Retinal pigment epithelial cell (primary cell): ENCODE results near the gene AKAP13.

Experiments
- DNase-seq: peaks from one replicate; pipeline ENCODE4 v3.0.0-alpha.2; 2010; ENCODE audit warnings: low read depth
- H3K4me3 ChIP-seq: 2 replicates; pipeline ENCODE4 v1.5.1; 2011; ENCODE audit warnings: mild to moderate bottlenecking, low read length, control low read depth, moderate library complexity
- TF ChIP-seq, protein P1 (sequence below): conservative IDR thresholded peaks from 2 replicates; pipeline ENCODE4 v1.5.1; 2011; ENCODE audit warnings: low read depth, low read length, control low read depth, inconsistent platforms

The AKAP13 gene

DNA sequence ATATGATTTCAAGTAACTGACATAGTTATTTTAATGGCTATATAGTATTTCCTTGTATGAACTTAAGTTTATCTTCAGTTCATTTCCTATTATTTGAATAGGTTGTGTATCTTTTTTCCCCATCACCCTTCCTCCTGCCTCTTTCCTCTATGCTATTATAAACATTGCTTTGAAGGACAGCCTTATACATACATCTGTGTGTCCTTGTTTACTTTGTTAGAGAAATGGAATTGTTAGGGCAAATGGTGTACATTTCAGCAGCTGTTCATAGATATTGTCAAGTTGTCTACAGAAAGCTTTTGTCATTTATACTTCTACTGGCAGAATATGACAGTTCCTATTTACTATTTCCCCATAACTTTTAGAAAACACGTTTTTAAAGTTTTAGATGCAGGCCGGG, 18.4 kb downstream of the AKAP13 start:
- TF ChIP-seq, protein P1, sequence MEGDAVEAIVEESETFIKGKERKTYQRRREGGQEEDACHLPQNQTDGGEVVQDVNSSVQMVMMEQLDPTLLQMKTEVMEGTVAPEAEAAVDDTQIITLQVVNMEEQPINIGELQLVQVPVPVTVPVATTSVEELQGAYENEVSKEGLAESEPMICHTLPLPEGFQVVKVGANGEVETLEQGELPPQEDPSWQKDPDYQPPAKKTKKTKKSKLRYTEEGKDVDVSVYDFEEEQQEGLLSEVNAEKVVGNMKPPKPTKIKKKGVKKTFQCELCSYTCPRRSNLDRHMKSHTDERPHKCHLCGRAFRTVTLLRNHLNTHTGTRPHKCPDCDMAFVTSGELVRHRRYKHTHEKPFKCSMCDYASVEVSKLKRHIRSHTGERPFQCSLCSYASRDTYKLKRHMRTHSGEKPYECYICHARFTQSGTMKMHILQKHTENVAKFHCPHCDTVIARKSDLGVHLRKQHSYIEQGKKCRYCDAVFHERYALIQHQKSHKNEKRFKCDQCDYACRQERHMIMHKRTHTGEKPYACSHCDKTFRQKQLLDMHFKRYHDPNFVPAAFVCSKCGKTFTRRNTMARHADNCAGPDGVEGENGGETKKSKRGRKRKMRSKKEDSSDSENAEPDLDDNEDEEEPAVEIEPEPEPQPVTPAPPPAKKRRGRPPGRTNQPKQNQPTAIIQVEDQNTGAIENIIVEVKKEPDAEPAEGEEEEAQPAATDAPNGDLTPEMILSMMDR: no peak
- no peak for DNase-seq
- no peak overlapping the region for H3K4me3 ChIP-seq

DNA sequence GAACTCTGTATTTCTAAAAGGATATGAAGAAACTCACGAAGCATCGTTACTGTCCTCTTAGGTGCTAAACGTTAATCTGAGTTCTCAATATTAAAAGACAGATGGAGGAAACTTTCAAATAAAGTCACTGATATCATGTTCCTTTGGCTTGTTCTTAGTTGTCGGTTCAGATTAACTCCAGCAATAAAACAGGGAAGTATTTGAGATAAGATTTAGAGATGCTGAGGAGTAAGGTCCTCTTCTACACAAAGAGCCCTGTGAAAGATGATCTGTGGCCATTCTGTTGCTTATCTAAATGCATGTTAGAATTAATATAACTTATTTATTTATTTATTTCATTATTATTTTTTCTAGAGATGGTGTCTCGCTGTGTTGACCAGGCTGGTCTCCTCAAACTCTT, 19.2 kb downstream of the AKAP13 start:
- TF ChIP-seq, protein P1: no peak
- no peak for DNase-seq
- H3K4me3 ChIP-seq: no peak overlapping the region

DNA sequence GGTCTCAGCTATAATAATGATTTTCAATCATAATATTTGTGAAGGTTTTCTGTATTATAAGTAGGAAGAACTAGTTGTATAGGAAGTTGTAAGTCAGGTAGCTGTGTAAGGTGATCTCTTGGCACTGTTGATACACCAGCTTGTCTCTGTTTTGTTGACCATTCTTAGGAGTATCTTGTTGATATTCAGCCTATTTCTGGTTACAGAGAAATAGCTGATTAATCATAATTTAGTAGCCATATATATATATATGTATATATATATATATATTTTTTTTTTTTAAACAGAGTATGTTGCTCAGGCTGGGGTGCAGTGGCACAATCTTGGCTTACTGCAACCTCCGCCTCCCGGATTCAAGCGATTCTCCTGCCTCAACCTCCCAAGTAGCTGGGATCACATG, 20.2 kb downstream of the AKAP13 start:
- no peak for DNase-seq
- H3K4me3 ChIP-seq: no peak overlapping the region
- TF ChIP-seq, protein P1: no peak

DNA sequence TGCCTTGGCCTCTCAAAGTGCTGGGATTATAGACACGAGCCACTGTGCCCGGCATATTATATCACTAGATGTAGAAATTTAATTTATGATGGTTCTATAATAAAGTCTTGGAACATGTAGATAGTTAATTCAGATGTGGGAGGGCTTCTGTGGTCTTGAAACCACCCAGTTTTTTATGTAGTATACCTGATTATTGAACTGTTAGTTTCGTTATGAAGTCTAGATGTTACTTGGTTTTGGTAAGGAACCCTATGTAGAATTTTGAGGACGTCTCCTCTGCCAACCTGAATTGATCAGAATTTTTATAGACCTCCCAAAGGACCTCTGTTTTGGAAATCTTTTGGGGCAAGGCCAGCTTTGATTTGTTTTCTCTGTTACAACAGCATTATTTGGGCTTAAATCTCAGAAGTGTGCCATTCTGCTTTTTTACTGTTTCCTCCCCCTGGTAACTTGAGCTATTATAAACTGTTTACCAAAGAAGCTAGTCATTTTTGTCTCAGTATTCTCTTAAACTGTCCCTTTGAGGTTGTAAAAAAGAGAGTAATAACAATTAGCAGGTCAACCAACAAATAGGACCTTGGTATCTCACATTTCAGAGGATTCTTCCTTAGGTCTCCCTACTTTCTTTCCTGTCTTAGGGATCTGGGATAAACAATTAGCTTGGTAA, 20.8 kb downstream of the AKAP13 start:
- no peak for DNase-seq
- TF ChIP-seq, protein P1: no peak
- no peak overlapping the region for H3K4me3 ChIP-seq

DNA sequence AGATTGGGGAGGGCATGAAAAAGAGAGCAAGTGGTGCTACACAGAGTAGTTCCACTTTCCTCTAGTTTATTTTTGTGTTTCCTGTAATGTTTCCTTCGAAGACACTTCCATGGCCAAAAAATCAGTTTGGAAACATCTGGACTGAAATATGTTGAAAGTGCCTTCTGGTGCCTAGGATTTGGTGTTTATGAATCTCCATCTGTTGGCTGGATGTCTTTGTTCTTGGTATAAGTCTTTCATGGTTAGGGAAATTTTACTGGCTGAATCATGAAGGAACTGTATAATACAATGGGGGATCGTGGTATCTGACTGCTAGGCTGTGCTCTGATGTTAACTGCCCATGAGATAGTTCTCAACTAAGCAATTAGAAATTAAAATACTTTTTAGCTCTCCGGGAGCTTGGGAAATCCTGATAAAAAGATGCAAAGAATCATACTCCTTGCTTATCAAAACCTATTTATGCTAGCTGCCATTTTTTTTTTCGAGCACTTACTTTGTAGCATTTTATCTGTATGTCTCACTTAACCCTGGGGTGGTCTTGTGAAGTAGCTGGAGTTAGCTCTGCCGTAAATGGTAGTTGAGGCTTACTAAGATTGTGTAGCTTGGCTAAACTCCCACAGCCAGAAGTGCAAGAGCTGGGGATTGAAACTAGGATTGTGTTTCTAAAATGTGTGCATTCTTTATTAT, 21.9 kb downstream of the AKAP13 start:
- TF ChIP-seq, protein P1: no peak
- DNase-seq: no peak
- H3K4me3 ChIP-seq: no peak overlapping the region

DNA sequence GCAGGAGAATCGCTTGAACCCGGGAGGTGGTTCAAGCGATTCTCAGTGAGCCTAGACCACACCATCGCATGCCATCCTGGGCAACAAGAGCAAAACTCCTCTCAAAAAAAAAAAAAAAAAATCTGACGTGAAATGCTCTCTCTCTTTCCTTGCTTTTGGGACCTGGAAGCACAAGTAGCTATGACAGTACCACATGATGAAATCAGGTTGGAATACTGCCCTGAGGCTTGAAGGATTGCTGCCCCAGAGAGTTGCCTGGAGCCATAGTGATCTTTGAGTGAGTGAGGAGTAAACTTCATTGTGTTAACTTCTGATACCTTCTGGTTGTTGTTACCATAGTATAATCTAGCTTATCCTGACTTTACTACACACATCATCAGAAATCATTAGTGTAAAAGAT, 23.3 kb downstream of the AKAP13 start:
- H3K4me3 ChIP-seq: no peak overlapping the region
- TF ChIP-seq, protein P1: no peak
- DNase-seq: no peak
